ENCODE results near the gene SLC12A3. TPM values are rescaled to one million over a fixed set of nuclear protein-coding genes. Genes with fewer than 3 reads are reported as not detected.

Gene SLC12A3
- polyA plus RNA-seq, 3 donors, result 16.5 to 49.8 (median 20.8) TPM

DNA sequence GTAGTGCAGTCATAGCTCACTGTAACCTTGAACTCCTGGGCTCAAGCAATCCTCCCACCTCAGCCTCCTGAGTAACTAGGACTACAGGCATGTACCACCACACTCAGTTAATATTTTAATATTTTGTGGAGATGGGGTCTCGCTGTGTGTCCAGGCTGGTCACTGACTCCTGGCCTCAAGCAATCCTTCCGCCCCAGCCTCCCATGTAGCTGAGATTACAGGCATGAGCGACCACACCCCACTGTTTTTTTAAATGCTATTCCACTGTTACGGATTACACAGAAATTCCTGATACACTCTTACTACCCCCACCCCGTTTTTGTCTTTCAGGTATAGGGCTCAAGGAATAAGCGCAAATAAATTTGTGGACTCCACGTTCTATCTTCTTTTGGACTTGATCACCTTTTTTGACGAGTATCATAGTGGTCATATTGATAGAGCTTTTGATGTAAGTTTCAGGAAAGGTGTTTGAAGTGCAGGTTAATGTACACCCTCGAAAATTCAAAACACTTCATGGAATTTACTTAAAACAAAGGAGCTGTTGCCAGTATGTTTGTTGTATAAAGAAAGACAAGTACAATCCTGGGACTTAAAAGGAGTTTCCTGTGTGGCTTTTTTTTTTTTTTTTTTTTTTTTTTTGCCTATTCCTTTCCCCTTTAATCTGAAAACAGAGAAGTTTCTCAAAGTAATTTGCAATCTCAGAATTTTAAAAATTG is 26.2 kb upstream of the SLC12A3 start:
- no peak for DNase-seq (ENCODE audit: extremely low read depth in 1 of 11, low read depth in 9 of 11, low spot score in 4 of 11)

DNA sequence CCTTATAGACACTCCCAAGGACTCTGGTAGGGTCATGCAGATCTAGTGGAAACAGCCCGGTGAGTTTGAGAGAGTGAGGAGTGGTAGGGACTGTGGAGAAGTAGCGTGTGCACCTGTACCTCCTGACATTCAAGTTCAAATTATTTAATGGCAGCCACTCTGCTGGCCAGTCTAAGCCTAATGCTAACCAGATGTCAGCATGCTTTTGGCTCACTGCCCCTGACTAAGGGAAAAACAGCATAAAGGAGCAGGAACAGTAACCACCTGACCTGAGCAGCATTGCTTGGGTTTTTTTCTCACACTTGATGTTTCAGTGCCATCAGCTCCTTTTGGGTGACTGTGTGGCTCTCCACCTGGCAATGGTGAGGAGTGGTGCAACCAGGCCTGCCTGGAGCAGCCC is 23.8 kb upstream of the SLC12A3 start:
- no peak for DNase-seq (ENCODE audit: extremely low read depth in 1 of 11, low read depth in 9 of 11, low spot score in 4 of 11)

DNA sequence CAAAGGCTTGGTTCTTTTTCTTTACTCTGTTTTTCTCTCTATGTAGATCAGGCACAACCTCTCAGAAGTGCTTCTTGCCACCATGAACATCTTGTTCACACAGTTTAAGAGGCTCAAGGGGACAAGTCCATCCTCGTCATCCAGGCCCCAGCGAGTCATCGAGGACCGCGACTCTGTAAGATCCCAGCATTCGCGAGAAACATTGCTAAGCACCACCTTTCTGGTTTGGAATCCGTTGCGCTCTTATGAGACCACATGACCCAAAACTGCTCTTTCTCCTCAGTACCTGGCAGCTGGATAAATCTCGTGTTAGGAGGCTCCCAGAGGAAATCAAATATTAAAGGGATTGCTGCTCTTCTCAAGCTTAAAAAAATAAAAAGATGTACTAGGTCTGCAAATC is 23.3 kb upstream of the SLC12A3 start:
- no peak for DNase-seq (ENCODE audit: extremely low read depth in 1 of 11, low read depth in 9 of 11, low spot score in 4 of 11)

DNA sequence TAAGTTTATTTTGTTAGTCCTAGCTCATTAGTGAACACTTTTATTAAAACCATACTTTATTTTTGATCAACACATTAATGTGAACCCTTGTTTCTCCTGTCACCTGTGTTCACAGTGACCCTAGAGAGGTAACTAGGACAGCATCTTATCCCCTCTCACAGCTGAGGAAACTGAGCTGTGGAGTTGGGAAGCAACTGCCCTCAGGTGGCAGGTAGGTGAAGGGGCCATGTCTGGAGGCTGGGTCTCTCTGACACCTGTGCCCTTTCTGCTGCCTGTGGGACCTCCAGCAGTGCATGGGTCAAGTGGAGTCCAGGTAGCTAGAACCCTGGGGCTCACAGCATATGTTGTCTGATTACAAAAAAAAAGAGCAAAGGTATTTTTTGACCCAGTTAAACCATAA is 22.9 kb upstream of the SLC12A3 start:
- DNase-seq (ENCODE audit: extremely low read depth in 1 of 11, low read depth in 9 of 11, low spot score in 4 of 11), result no peak

DNA sequence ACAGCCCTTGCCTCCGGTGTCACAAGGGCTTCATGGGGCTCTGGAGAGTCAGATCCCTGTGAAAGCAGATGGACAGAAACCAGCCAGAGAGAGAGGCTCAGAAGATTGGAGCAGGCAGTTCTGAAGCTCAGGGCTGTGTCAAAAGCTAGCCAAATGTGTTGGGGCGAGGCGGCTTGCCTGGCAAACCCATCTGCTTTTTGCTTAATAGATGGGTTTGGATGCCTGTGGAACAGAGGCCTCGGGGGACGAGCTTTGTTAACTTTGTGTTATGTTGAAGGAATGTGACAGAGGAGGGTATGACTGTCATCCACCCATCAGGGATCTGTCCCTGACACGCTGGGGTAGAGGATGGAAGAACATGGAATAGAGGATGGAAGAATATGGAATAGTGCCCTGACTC is 21.0 kb upstream of the SLC12A3 start:
- DNase-seq (ENCODE audit: extremely low read depth in 1 of 11, low read depth in 9 of 11, low spot score in 4 of 11), result no peak

DNA sequence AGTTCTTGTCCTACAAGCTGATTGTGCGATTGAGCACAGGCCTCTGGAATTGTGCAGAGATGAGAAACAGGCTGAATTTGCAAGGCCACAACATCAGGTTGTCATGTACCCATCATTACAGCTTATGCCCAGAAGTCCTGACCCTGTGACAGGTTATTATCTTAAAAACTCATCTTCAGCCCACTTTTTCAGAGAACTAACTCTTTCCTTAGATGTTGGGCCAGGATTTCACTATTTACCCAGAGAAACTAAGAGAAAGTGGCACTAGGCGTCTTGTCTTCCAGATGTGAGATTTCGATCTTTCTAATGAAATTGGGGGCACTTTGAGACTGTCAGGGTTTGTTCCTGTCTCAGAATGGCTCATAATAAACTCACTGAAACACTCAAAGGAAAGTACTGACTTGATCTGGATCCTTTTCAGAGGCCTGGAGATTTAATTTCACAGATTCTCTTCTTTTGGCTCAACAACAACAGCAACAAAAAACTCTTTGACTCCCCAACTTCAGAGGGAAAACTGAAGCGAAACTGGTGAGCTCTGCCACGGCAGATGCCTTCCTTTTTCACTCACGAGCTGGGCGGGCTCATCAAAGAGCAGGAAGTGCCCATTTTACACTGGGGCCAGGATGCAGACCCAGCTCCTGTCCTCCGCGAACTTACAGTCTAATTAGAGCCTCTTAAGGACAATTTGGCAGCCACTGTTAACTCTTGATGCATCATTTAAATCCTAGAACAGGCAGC is 17.7 kb upstream of the SLC12A3 start:
- no peak for DNase-seq (ENCODE audit: extremely low read depth in 1 of 11, low read depth in 9 of 11, low spot score in 4 of 11)

DNA sequence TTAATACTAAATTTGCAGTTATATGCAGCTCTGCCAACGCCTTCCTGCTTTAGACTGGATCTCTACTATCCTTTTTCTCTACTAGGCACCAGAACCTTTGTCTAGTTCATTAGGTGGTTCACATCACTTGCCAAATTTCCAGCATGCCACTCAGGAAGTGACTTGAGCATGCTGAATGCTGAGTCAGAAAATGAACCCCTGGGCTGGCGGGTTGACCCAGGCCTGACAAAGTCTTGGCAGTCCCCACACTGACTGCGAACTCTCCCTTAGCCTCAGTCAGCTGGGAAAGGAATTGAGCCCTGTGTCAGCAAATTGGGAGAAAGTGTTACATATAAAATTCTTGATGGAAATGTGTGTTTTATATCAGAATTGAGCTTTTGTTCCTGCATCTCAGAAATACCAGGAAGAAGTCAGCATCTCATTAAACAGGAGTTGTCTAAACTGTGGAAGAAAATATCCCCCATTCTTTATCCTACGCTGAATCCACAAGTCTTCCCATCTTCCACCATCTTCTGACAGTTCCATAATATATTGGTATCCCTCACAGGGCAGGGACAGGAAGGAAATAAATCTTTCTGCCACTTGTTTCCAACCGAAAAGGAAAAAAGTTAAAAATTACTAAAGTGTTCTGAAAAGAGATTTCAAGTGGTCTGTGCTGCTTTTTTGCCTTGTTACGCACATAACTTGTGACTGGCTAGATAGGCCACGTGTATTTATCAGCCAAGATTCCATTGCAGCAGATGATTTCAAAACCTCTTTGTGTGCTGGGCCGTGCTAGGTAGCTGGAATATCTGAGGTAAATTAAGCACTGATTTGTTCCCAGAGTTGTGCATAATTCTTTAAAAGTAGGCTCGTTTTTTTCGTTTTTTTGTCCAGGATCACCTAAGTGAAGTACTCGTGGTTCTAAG is 16.7 kb upstream of the SLC12A3 start:
- DNase-seq (ENCODE audit: extremely low read depth in 1 of 11, low read depth in 9 of 11, low spot score in 4 of 11), result no peak

DNA sequence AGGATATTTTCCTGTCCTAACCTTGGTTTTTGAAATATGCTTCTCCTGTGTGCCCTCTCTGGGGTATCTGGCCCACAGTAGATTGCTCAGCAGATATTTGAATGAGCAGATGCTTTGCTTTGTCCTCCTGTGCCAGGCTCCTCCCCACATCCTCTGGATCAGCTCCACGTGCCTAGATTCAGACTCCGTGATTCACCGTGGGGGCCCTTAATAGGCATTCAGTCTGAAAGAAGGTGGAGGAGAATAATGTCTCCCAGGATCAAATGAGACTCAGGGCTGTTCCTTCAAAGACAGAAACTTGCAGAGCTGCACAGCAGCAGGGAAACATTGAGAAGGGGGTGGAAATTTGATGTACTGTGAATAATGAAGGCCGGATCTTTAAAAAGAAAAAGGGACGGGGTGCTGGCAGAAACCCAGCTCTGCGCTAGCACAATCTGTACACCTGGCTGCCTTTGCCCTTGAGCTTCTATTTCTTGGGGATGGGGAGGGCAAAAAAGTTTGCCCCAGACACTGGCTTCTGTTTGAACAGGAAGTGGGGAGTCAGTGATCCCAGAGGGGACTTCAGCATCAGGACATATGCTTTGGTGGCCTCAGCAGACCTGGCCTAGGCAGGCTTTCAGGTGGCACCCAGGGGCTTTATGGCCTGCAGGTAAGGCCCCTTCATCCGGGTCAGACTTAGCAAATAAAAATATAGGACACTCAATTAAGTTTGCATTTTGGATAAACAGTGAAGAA is 15.9 kb upstream of the SLC12A3 start:
- no peak for DNase-seq (ENCODE audit: extremely low read depth in 1 of 11, low read depth in 9 of 11, low spot score in 4 of 11)

DNA sequence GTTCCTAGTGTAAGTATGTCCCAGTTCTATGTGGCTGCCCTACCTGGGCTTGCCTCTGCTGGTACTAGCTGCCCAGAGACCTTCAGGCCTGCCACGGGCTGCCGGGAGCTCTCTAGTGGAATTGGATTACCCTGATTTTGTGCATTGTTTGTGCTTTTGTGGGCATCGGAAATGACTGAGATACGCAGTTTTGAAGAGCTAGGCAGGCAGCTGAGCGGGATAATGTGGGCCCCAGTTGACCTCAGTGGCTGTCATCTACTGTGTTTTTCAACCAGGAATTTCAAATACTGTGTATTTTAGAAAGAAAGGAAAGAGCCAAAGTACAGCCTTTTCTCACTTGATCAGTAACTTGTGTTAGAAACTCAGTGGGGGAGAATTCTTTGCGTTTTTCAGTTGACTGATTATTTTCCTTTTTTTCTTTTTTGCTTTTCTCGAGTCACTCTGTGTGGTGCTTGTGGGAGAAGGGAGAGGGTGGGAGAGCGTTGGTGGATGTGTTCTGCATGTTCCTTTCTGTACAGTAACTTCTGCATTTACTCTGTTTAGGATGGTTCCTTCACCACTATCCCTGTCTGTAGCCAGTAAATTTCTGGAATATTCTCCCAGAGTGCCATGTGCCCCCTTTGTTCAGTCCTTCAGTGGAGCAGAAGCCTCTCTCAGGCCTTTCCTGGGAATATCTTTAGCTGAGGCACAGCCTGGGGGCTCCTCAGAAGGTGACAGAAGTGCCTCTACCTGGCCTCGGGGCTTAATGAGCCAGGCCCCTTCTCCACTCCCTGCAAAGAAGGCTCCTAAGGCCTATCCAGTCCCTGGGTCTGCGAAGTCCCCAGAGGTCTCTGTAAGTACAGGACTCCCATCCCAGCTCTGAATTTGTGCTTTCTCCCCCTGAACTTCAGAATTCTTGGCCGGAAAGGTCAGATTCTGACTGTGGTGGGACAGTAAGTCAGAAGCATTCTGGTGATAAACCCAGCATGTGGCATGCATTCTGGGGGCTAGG is 15.0 kb upstream of the SLC12A3 start:
- DNase-seq (ENCODE audit: extremely low read depth in 1 of 11, low read depth in 9 of 11, low spot score in 4 of 11), result no peak

DNA sequence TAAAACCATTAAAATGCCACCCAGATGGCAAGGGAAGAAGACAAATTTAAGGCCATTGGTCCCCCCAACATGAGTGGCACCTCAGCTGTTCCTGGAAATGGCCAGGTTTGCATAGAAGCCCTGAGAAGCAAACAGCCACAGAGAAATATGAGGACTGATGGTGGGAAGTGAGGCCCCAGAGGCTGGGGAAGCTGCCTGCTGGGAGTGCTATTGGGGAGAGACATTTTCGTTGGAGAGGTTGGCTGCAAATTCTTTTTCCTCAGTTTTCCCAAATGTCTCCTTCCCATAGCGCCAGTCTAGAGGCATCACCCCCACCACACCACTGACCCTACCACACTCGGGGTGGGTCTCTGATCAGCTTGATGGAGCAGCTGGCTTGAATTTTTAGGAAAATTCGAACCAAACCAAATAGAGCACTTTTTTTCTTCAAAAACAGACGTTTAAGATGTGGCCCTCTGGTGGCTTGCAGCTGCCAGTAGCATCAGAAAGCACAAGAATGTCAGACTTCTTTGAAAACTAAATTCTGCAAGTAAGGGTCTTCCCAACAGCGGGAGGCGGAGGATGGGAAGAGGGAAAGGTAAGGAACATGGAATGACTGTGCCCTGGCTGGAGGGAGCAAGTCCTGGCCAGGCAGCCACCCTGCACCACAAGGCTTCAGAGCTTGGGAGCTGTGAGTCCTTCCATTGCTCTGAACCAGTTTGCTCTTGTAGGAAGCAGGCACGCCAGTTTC is 13.2 kb upstream of the SLC12A3 start:
- no peak for DNase-seq (ENCODE audit: extremely low read depth in 1 of 11, low read depth in 9 of 11, low spot score in 4 of 11)

DNA sequence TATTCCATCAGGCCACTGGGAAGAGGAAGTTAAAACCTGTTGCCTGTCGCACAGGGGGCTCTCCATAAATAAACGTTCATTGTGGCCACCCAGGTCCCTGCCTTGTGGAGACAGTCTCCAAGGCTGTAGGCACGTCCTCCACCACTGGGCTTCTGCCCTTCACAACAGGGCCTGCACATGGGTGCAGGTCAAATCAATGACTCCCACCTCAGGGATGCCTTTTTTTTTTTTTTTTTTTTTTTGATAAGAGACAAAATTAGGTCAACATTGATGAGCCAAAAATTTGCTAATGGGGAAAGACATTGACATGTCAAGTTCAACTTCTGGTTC is 12.6 kb upstream of the SLC12A3 start:
- DNase-seq (ENCODE audit: extremely low read depth in 1 of 11, low read depth in 9 of 11, low spot score in 4 of 11), result no peak

DNA sequence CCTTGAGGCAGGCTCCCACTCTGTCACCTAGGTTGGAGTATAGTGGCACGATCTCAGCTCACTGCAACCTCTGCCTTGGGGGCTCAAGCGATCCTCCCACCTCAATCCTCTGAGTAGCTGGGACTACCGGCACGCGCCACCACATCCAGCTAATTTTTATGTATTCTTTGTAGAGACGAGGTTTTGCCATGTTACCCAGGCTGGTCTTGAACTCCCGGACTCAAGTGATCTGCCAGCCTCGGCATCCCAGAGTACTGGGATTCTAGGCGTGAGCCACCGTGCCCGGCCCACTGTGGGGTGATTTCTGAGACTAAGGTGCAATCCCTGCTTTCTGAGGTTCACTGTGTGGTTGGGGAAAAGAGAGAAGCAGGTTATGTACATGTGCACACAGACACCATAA is 12.0 kb upstream of the SLC12A3 start:
- DNase-seq (ENCODE audit: extremely low read depth in 1 of 11, low read depth in 9 of 11, low spot score in 4 of 11), result no peak

DNA sequence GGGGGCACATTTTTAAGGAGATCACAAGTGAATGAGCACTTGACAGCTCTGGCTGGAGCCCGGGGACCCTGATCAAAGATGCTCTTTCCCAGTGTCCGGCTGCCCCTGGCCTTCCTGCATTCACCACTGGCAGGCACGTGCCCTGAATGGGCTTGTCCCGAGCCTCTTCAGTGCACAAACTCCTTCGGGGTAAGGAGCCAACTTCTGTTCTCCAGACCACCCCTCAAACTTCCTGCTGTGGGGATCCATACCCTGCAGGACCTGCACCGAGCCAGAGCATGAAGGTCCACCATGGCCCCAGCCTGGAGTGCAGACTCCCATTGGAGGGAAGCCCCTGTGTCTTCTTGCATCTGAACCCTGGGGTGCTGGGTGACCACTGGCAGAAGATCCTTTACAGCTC is 9.8 kb upstream of the SLC12A3 start:
- no peak for DNase-seq (ENCODE audit: extremely low read depth in 1 of 11, low read depth in 9 of 11, low spot score in 4 of 11)

DNA sequence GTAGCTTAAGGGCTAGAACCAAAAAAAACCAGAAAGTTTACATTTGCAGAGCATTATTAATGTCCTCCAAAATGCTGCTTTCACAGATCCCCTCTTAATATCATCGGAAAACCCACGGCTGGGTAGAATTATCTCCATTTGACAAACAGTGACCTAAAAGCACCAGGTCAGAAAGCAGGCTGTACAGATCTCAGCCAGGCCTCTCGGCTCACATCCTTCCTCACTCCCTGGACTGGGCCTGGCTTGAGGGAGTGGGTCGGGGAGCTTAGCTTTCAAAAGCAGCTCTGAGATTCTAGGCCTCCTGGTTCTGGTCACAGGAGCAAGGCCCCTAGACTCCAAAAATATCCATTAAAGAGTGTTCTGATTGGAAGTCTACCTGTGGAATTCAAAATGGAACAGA is 9.1 kb upstream of the SLC12A3 start:
- DNase-seq (ENCODE audit: extremely low read depth in 1 of 11, low read depth in 9 of 11, low spot score in 4 of 11), result no peak

DNA sequence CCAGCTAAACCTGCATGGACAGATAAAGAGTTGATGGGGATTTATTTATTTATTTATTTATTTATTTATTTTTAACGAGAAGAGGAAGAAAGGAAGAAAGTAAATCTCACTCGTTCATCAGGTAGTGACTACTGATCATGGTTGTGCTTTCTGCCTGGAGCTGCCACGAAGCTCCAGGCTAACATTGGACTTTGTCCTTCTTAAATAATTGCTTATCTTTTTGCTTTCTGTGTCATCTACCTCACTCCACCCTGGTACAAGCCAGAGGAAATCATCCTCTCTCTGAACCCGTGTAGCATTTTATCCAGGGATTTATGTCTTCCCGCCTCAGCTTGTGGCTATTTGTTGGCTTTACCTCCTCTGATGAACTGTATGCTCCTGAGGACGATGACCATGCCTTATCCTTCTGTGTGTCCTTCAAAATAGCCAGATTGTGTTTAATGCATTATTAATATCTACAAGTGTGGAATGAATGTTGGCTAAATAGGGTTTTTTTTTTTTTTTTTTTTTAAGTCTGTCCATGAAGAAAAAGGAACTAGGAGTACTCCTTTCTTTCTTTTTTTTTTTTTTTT is 8.0 kb upstream of the SLC12A3 start:
- no peak for DNase-seq (ENCODE audit: extremely low read depth in 1 of 11, low read depth in 9 of 11, low spot score in 4 of 11)

DNA sequence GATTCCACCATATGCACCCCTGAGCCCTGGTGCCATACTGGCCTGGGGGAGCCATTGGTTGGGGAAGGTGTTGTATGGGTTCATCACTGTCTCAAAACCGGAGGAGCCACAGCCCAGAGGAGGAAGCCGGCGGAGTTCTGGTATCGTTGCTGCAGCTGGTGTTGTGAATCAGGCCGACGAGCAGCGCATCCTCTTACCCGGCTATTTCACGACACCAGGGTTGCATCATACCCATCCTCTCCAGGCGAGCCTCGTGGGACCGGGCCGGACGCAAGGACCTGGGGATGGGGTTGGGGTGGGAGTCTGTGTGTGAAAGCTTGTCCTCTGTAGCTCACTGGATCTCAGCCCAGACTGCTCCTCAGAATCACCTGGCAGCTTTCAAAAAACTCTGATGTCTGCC is 6.6 kb upstream of the SLC12A3 start:
- DNase-seq (ENCODE audit: extremely low read depth in 1 of 11, low read depth in 9 of 11, low spot score in 4 of 11), result no peak

DNA sequence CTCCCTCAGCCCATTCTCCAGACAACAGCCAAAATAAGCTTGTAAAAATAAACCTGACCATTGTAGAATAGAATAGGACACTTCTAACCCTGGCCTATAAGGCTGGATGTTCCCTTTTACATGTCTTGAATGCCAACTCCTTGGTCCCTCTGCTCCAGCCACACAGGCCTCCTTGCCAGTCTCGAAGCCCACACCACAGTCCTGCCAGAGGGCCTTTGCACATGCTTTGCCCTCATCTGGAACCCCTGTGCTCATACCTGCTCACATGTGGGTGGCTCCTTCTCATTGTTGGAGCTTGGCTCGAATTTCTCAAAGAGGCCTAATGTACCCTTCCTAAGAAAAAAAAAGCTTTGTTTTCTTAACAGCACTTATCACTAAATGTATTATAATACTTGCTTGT is 5.4 kb upstream of the SLC12A3 start:
- no peak for DNase-seq (ENCODE audit: extremely low read depth in 1 of 11, low read depth in 9 of 11, low spot score in 4 of 11)
